Subcutaneous abdominal adipose tissue (tissue), 5 donors: ENCODE measurements around the gene TMEFF2.

Experiments used
- H3K27ac ChIP-seq: one replicate; pipeline ENCODE4 v1.7.0; 2013; ENCODE audit warnings: low read depth, mild to moderate bottlenecking, inconsistent platforms, low read length, moderate library complexity
- H3K27me3 ChIP-seq, 5 donors: one replicate each; pipeline ENCODE4 v1.7.0; 2013; ENCODE audit warnings: low read length in 5 of 5, inconsistent platforms in 1 of 5; ENCODE audit not compliant: control insufficient read depth in 5 of 5, insufficient read depth in 4 of 5
- H3K36me3 ChIP-seq, 5 donors: one replicate each; pipeline ENCODE4 v1.7.0; 2013; ENCODE audit warnings: low read length in 5 of 5; ENCODE audit not compliant: control insufficient read depth in 5 of 5, insufficient read depth in 5 of 5
- H3K4me1 ChIP-seq, 5 donors: one replicate each; pipeline ENCODE4 v1.7.0; 2013; ENCODE audit warnings: low read length in 5 of 5, mild to moderate bottlenecking in 3 of 5, moderate library complexity in 1 of 5; ENCODE audit not compliant: control insufficient read depth in 5 of 5, insufficient read depth in 5 of 5
- H3K4me3 ChIP-seq, 5 donors: one replicate each; pipeline ENCODE4 v1.7.0; 2013; ENCODE audit warnings: low read length in 5 of 5, low read depth in 1 of 5
- H3K9ac ChIP-seq, 5 donors: one replicate each; pipeline ENCODE4 v1.7.0; 2013; ENCODE audit warnings: low read length in 5 of 5, mild to moderate bottlenecking in 4 of 5, moderate library complexity in 3 of 5
- H3K9me3 ChIP-seq, 5 donors: one replicate each; pipeline ENCODE4 v1.7.0; 2013; ENCODE audit warnings: low read length in 5 of 5; ENCODE audit not compliant: control insufficient read depth in 5 of 5
- donor health status: healthy.
- donor health status: healthy.
- donor health status: healthy.
- donor health status: healthy.
- donor health status: healthy.

TMEFF2 gene

GRCh38 chr2:192157776-192158175 lies 37.0 kb downstream of the TMEFF2 start:
- Histone ChIP-seq H3K27ac (no peak overlapping the region), H3K9ac (no peak overlapping the region), H3K36me3 (no peaks in the 10 kb centered on the region), H3K9me3 (no peaks in the 10 kb centered on the region), H3K4me3 (no peak overlapping the region), H3K4me1 (peaks cover 0 to 21% (median 9%) of the 10 kb centered on the region in 5 donors), H3K27me3 (no peaks in the 10 kb centered on the region)

- H3K9me3 ChIP-seq, result no peaks in the 10 kb centered on the region
- no peaks in the 10 kb centered on the region for H3K36me3 ChIP-seq
- H3K4me3 ChIP-seq, result no peak overlapping the region
- peaks cover 0 to 14% (median 0%) of the 10 kb centered on the region in 5 donors for H3K4me1 ChIP-seq
- no peak overlapping the region for H3K9ac ChIP-seq
- no peak overlapping the region for H3K27ac ChIP-seq
- no peaks in the 10 kb centered on the region for H3K27me3 ChIP-seq
These were observed 39.1 kb downstream of the TMEFF2 start for GRCh38 chr2:192155511-192156118.

- H3K36me3 ChIP-seq, result no peaks in the 10 kb centered on the region
- H3K27me3 ChIP-seq, result no peaks in the 10 kb centered on the region
- no peaks in the 10 kb centered on the region for H3K9me3 ChIP-seq
- no peak overlapping the region for H3K4me3 ChIP-seq
- no peak overlapping the region for H3K27ac ChIP-seq
- peaks cover 0 to 25% (median 5%) of the 10 kb centered on the region in 5 donors for H3K4me1 ChIP-seq
- H3K9ac ChIP-seq, result no peak overlapping the region
These were observed 41.2 kb downstream of the TMEFF2 start for GRCh38 chr2:192153561-192153960.

GRCh38 chr2:192151853-192152252 lies 42.9 kb downstream of the TMEFF2 start:
- peaks cover 4 to 26% (median 13%) of the 10 kb centered on the region in 5 donors for H3K4me1 ChIP-seq
- H3K4me3 ChIP-seq, result no peak overlapping the region
- H3K9me3 ChIP-seq, result no peaks in the 10 kb centered on the region
- H3K27me3 ChIP-seq, result no peaks in the 10 kb centered on the region
- no peak overlapping the region for H3K27ac ChIP-seq
- H3K9ac ChIP-seq, result no peak overlapping the region
- H3K36me3 ChIP-seq, result no peaks in the 10 kb centered on the region

- H3K4me1 ChIP-seq, result peaks cover 4 to 33% (median 25%) of the 10 kb centered on the region in 5 donors
These were observed 44.6 kb downstream of the TMEFF2 start for GRCh38 chr2:192150166-192150565.

GRCh38 chr2:192148620-192149321 lies 46.0 kb downstream of the TMEFF2 start:
- Histone ChIP-seq H3K36me3 (no peaks in the 10 kb centered on the region), H3K27me3 (no peaks in the 10 kb centered on the region), H3K4me1 (peaks cover 4 to 33% (median 25%) of the 10 kb centered on the region in 5 donors), H3K4me3 (no peak overlapping the region), H3K27ac (peak overlapping the region; percentile 47), H3K9ac (peak overlapping the region in 2 of 5 donors; percentile 30 to 45), H3K9me3 (no peaks in the 10 kb centered on the region)

More at GRCh38 chr2:192150166-192150565, 44.6 kb downstream of the TMEFF2 start:
- H3K27ac ChIP-seq, result no peak overlapping the region
- H3K9me3 ChIP-seq, result no peaks in the 10 kb centered on the region
- H3K36me3 ChIP-seq, result no peaks in the 10 kb centered on the region
- H3K27me3 ChIP-seq, result no peaks in the 10 kb centered on the region
- no peak overlapping the region for H3K9ac ChIP-seq
- no peak overlapping the region for H3K4me3 ChIP-seq

GRCh38 chr2:192148241-192148619 lies 46.5 kb downstream of the TMEFF2 start:
- Histone ChIP-seq H3K27me3 (no peaks in the 10 kb centered on the region), H3K4me3 (no peak overlapping the region), H3K9me3 (no peaks in the 10 kb centered on the region), H3K4me1 (peaks cover 4 to 33% (median 25%) of the 10 kb centered on the region in 5 donors), H3K36me3 (no peaks in the 10 kb centered on the region), H3K9ac (peak overlapping the region in 1 of 5 donors; percentile 16), H3K27ac (peak overlapping the region; percentile 47)

- H3K9ac ChIP-seq, result no peak overlapping the region
- H3K27me3 ChIP-seq, result no peaks in the 10 kb centered on the region
- H3K9me3 ChIP-seq, result no peaks in the 10 kb centered on the region
- H3K27ac ChIP-seq, result no peak overlapping the region
- H3K36me3 ChIP-seq, result no peaks in the 10 kb centered on the region
- H3K4me3 ChIP-seq, result no peak overlapping the region
- H3K4me1 ChIP-seq, result peaks cover 4 to 33% (median 25%) of the 10 kb centered on the region in 5 donors
These were observed 48.4 kb downstream of the TMEFF2 start for GRCh38 chr2:192146069-192147015.

- no peak overlapping the region for H3K27ac ChIP-seq
- H3K9me3 ChIP-seq, result no peaks in the 10 kb centered on the region
- H3K36me3 ChIP-seq, result no peaks in the 10 kb centered on the region
- peaks cover 4 to 33% (median 25%) of the 10 kb centered on the region in 5 donors for H3K4me1 ChIP-seq
- H3K4me3 ChIP-seq, result no peak overlapping the region
- H3K9ac ChIP-seq, result no peak overlapping the region
- H3K27me3 ChIP-seq, result no peaks in the 10 kb centered on the region
These were observed 49.2 kb downstream of the TMEFF2 start for GRCh38 chr2:192145496-192145895.
